RWPE2 (cell line): Measurements from ENCODE around the gene TNFSF12.

Experiments
- ATAC-seq: fragments of 200-7000 bp; cut with Tn5 transposase; 3 replicates; pipeline ENCODE4 v1.9.1; 2021; ENCODE audit warnings: low read depth
- DNase-seq: peaks from one replicate; pipeline ENCODE4 v3.0.0-alpha.2; 2020; ENCODE audit warnings: low spot score
- H3K27ac ChIP-seq: fragments of 450-650 bp; 2 replicates; pipeline ENCODE4 v1.5.1; 2017; ENCODE audit warnings: mild to moderate bottlenecking; ENCODE audit not compliant: poor library complexity, severe bottlenecking
- H3K27me3 ChIP-seq: fragments of 250-450 bp; sonication (Bioruptor Pico); 2 replicates; pipeline ENCODE4 v1.5.1; 2021; ENCODE audit warnings: mild to moderate bottlenecking, moderate library complexity; ENCODE audit not compliant: insufficient read depth, poor library complexity, severe bottlenecking
- H3K36me3 ChIP-seq: fragments of 250-450 bp; sonication (Bioruptor Pico); 2 replicates; pipeline ENCODE4 v1.5.1; 2020; ENCODE audit warnings: low read depth, mild to moderate bottlenecking, moderate library complexity
- H3K4me1 ChIP-seq: fragments of 250-450 bp; sonication (Bioruptor Pico); 2 replicates; pipeline ENCODE4 v1.5.1; 2021; ENCODE audit warnings: mild to moderate bottlenecking, moderate library complexity; ENCODE audit not compliant: insufficient read depth, poor library complexity, severe bottlenecking
- H3K4me3 ChIP-seq: fragments of 250-450 bp; sonication (Bioruptor Pico); 2 replicates; pipeline ENCODE4 v1.5.1; 2021; ENCODE audit warnings: mild to moderate bottlenecking, moderate library complexity; ENCODE audit not compliant: severe bottlenecking
- H3K9me3 ChIP-seq: fragments of 250-450 bp; sonication (Bioruptor Pico); 2 replicates; pipeline ENCODE4 v1.5.1; 2021; ENCODE audit warnings: mild to moderate bottlenecking, moderate library complexity; ENCODE audit not compliant: severe bottlenecking
- CTCF ChIP-seq: fragments of 450-650 bp; IDR thresholded peaks from one replicate; pipeline ENCODE4 v1.5.1; 2017; ENCODE audit warnings: mild to moderate bottlenecking, moderate library complexity; ENCODE audit not compliant: poor library complexity, severe bottlenecking

Gene TNFSF12

GRCh38 chr17:7550344-7550743 is 1.5 kb downstream of the TNFSF12 start:
- no peaks in the 10 kb centered on the region for H3K9me3 ChIP-seq
- ATAC-seq (no peak), DNase-seq (no peak)
- no peaks in the 10 kb centered on the region for H3K36me3 ChIP-seq
- no peak for TF ChIP-seq CTCF
- no peaks in the 10 kb centered on the region for H3K4me1 ChIP-seq
- no peak overlapping the region for H3K27ac ChIP-seq
- H3K4me3 ChIP-seq: no peak overlapping the region
- H3K27me3 ChIP-seq: no peaks in the 10 kb centered on the region

- DNase-seq (no peak), ATAC-seq (no peak)
- H3K36me3 ChIP-seq: no peaks in the 10 kb centered on the region
- no peaks in the 10 kb centered on the region for H3K9me3 ChIP-seq
- H3K4me1 ChIP-seq: no peaks in the 10 kb centered on the region
- no peaks in the 10 kb centered on the region for H3K27me3 ChIP-seq
- H3K27ac ChIP-seq: no peak overlapping the region
- no peak for TF ChIP-seq CTCF
- H3K4me3 ChIP-seq: no peak overlapping the region
Measured at GRCh38 chr17:7551396-7551795, 2.5 kb downstream of the TNFSF12 start.

GRCh38 chr17:7552621-7553051 is 3.8 kb downstream of the TNFSF12 start:
- H3K27ac ChIP-seq: no peak overlapping the region
- H3K27me3 ChIP-seq: no peaks in the 10 kb centered on the region
- H3K36me3 ChIP-seq: no peaks in the 10 kb centered on the region
- ATAC-seq: no peak
- H3K4me1 ChIP-seq: no peaks in the 10 kb centered on the region
- H3K4me3 ChIP-seq: no peak overlapping the region
- DNase-seq: no peak
- H3K9me3 ChIP-seq: no peaks in the 10 kb centered on the region
- no peak for TF ChIP-seq CTCF

- no peak overlapping the region for H3K4me3 ChIP-seq
- no peak overlapping the region for H3K27ac ChIP-seq
- no peaks in the 10 kb centered on the region for H3K36me3 ChIP-seq
- ATAC-seq (no peak), DNase-seq (no peak)
- no peak for TF ChIP-seq CTCF
- peaks cover 1% of the 10 kb centered on the region for H3K4me1 ChIP-seq
- no peaks in the 10 kb centered on the region for H3K27me3 ChIP-seq
- no peaks in the 10 kb centered on the region for H3K9me3 ChIP-seq
Measured at GRCh38 chr17:7553356-7553755, 4.5 kb downstream of the TNFSF12 start.

GRCh38 chr17:7555320-7555948 is 6.6 kb downstream of the TNFSF12 start:
- no peaks in the 10 kb centered on the region for H3K27me3 ChIP-seq
- no peaks in the 10 kb centered on the region for H3K36me3 ChIP-seq
- no peak overlapping the region for H3K27ac ChIP-seq
- no peaks in the 10 kb centered on the region for H3K9me3 ChIP-seq
- no peak overlapping the region for H3K4me3 ChIP-seq
- DNase-seq (no peak), ATAC-seq (no peak)
- H3K4me1 ChIP-seq: peaks cover 13% of the 10 kb centered on the region
- no peak for TF ChIP-seq CTCF
